ENCODE data around the gene GALT. TPM values are rescaled to one million over a fixed set of nuclear protein-coding genes. Genes with fewer than 3 reads are reported as not detected.

Gene GALT
- total and polyA plus RNA-seq, 2 of the 13 experiments (the other 11 are each of a cell fraction or from before 2014, with no cell fraction given) = 40.4 to 46.3 TPM

- TF ChIP-seq, protein P1, sequence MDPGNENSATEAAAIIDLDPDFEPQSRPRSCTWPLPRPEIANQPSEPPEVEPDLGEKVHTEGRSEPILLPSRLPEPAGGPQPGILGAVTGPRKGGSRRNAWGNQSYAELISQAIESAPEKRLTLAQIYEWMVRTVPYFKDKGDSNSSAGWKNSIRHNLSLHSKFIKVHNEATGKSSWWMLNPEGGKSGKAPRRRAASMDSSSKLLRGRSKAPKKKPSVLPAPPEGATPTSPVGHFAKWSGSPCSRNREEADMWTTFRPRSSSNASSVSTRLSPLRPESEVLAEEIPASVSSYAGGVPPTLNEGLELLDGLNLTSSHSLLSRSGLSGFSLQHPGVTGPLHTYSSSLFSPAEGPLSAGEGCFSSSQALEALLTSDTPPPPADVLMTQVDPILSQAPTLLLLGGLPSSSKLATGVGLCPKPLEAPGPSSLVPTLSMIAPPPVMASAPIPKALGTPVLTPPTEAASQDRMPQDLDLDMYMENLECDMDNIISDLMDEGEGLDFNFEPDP (CRISPR knock-in tag; conservative IDR thresholded peaks at IDR 0.05) = no peak
- 0 out of 2 replicates have a peak, but pooled peaks have one; percentile 13 for TF ChIP-seq CENPT (CRISPR knock-in tag; IDR thresholded peaks at IDR 0.05; ENCODE audit: low read depth)
- TF ChIP-seq IRF2 (CRISPR knock-in tag; IDR thresholded peaks at IDR 0.05) = peak; percentile 54
- no peak for TF ChIP-seq HMGA1 (CRISPR knock-in tag; conservative IDR thresholded peaks at IDR 0.05)
- TF ChIP-seq RORA (CRISPR knock-in tag; IDR thresholded peaks at IDR 0.05) = no peak
- TF ChIP-seq, protein P2, sequence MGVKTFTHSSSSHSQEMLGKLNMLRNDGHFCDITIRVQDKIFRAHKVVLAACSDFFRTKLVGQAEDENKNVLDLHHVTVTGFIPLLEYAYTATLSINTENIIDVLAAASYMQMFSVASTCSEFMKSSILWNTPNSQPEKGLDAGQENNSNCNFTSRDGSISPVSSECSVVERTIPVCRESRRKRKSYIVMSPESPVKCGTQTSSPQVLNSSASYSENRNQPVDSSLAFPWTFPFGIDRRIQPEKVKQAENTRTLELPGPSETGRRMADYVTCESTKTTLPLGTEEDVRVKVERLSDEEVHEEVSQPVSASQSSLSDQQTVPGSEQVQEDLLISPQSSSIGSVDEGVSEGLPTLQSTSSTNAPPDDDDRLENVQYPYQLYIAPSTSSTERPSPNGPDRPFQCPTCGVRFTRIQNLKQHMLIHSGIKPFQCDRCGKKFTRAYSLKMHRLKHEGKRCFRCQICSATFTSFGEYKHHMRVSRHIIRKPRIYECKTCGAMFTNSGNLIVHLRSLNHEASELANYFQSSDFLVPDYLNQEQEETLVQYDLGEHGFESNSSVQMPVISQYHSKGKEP (CRISPR knock-in tag; IDR thresholded peaks at IDR 0.05) = no peak
- TF ChIP-seq, protein P3, sequence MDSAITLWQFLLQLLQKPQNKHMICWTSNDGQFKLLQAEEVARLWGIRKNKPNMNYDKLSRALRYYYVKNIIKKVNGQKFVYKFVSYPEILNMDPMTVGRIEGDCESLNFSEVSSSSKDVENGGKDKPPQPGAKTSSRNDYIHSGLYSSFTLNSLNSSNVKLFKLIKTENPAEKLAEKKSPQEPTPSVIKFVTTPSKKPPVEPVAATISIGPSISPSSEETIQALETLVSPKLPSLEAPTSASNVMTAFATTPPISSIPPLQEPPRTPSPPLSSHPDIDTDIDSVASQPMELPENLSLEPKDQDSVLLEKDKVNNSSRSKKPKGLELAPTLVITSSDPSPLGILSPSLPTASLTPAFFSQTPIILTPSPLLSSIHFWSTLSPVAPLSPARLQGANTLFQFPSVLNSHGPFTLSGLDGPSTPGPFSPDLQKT (CRISPR knock-in tag; IDR thresholded peaks at IDR 0.05; ENCODE audit: borderline replicate concordance) = no peak
- TF ChIP-seq ZSCAN29 (CRISPR knock-in tag; conservative IDR thresholded peaks at IDR 0.05) = no peak
- no peak for TF ChIP-seq SIN3B (IDR thresholded peaks at IDR 0.05; ENCODE audit: low read length)
- TF ChIP-seq, protein P4, sequence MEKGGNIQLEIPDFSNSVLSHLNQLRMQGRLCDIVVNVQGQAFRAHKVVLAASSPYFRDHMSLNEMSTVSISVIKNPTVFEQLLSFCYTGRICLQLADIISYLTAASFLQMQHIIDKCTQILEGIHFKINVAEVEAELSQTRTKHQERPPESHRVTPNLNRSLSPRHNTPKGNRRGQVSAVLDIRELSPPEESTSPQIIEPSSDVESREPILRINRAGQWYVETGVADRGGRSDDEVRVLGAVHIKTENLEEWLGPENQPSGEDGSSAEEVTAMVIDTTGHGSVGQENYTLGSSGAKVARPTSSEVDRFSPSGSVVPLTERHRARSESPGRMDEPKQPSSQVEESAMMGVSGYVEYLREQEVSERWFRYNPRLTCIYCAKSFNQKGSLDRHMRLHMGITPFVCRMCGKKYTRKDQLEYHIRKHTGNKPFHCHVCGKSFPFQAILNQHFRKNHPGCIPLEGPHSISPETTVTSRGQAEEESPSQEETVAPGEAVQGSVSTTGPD (CRISPR knock-in tag; IDR thresholded peaks at IDR 0.05) = no peak; the same call in 1 of the 2 replicates
- TF ChIP-seq SATB2 (CRISPR knock-in tag; IDR thresholded peaks at IDR 0.05) = 0 out of 2 replicates have a peak, but pooled peaks have one; percentile 14
- no peak for TF ChIP-seq MIER3 (CRISPR knock-in tag; IDR thresholded peaks at IDR 0.05; ENCODE audit: borderline replicate concordance)
- TF ChIP-seq ATRX (CRISPR knock-in tag; IDR thresholded peaks at IDR 0.05; ENCODE audit: borderline replicate concordance) = no peak
- no peak for TF ChIP-seq REL (CRISPR knock-in tag; conservative IDR thresholded peaks at IDR 0.05)
- no peak for TF ChIP-seq ZNF512B (CRISPR knock-in tag; IDR thresholded peaks at IDR 0.05; ENCODE audit: borderline replicate concordance)
- peak; percentile 75 for TF ChIP-seq AGO2 (optimal IDR thresholded peaks at IDR 0.05; ENCODE audit: low read depth, low read length)
- no peak for TF ChIP-seq IRF1 (CRISPR knock-in tag; IDR thresholded peaks at IDR 0.05; ENCODE audit: low read depth)
- peak; percentile 55 for TF ChIP-seq ETV5 (CRISPR knock-in tag; IDR thresholded peaks at IDR 0.05; ENCODE audit: borderline replicate concordance)
Observed at GRCh38 chr9:34637356-34638137, 8.9 kb upstream of the GALT start, which contains the start of gene SIGMAR1 (continued).

Data from HepG2 (cell line).